Common myeloid progenitor, CD34-positive (primary cell): Measurements from ENCODE around the gene PTCH2.

Experiments
- CTCF ChIA-PET: fragments of 350-600 bp; sonication (Branson Sonifier 250); formaldehyde crosslinking; loops from one replicate; lab custom pipeline; 2021; ENCODE audit warnings: antibody characterized with exemption; lab: Charles Lee
- POLR2A ChIA-PET: fragments of 350-600 bp; sonication (Branson Sonifier 250); formaldehyde crosslinking; loops from one replicate; lab custom pipeline; 2021; ENCODE audit warnings: antibody characterized with exemption; lab: Charles Lee
- DNase-seq, 3 donors: peaks; one replicate each; pipeline versions ENCODE4 v3.0.0 to v3.0.0-alpha.2; 2013
- H3K27ac ChIP-seq, 2 experiments: 1 replicate in 1 of 2; 2 replicates in 1 of 2; pipeline ENCODE4 v1.7.0; 2013; ENCODE audit warnings: inconsistent platforms in 2 of 2, low read length in 2 of 2, mild to moderate bottlenecking in 2 of 2, low read depth in 1 of 2, moderate library complexity in 1 of 2; ENCODE audit not compliant: severe bottlenecking in 2 of 2, insufficient read depth in 1 of 2, poor library complexity in 1 of 2
- H3K27me3 ChIP-seq, 5 experiments: replicated peaks in 2 of 5; 1 replicate in 3 of 5; 2 replicates in 2 of 5; pipeline versions ENCODE4 v1.6.1 to v1.7.0; 2013; ENCODE audit warnings: low read length in 4 of 5, mild to moderate bottlenecking in 2 of 5, moderate library complexity in 2 of 5, inconsistent platforms in 1 of 5; ENCODE audit not compliant: insufficient read depth in 5 of 5, control insufficient read depth in 4 of 5
- H3K36me3 ChIP-seq, 4 experiments: 1 replicate in 2 of 4; 2 replicates in 2 of 4; pipeline versions ENCODE4 v1.6.1 to v1.7.0; 2013; ENCODE audit warnings: low read length in 3 of 4, control low read depth in 1 of 4, mild to moderate bottlenecking in 1 of 4; ENCODE audit not compliant: control insufficient read depth in 4 of 4, insufficient read depth in 4 of 4
- H3K4me1 ChIP-seq, 4 experiments: 1 replicate in 3 of 4; 2 replicates in 1 of 4; pipeline versions ENCODE4 v1.6.1 to v1.7.1; 2013; ENCODE audit warnings: low read length in 3 of 4, mild to moderate bottlenecking in 3 of 4, control low read depth in 1 of 4, inconsistent platforms in 1 of 4, moderate library complexity in 1 of 4; ENCODE audit not compliant: control insufficient read depth in 4 of 4, insufficient read depth in 4 of 4; ENCODE audit errors: control extremely low read depth in 1 of 4
- H3K4me3 ChIP-seq, 7 experiments: 1 replicate in 4 of 7; 2 replicates in 3 of 7; pipeline versions ENCODE4 v1.5.1 to v1.7.0; 2013; ENCODE audit warnings: mild to moderate bottlenecking in 7 of 7, low read length in 6 of 7, moderate library complexity in 6 of 7, inconsistent platforms in 2 of 7, low read depth in 2 of 7, control low read depth in 1 of 7; ENCODE audit not compliant: insufficient read depth in 4 of 7, control insufficient read depth in 1 of 7; ENCODE audit errors: extremely low read depth in 1 of 7
- H3K9me3 ChIP-seq, 5 experiments: 1 replicate in 4 of 5; 2 replicates in 1 of 5; pipeline versions ENCODE4 v1.6.1 to v1.7.1; 2013; ENCODE audit warnings: low read length in 4 of 5, mild to moderate bottlenecking in 2 of 5, inconsistent platforms in 1 of 5, low read depth in 1 of 5, moderate library complexity in 1 of 5; ENCODE audit not compliant: control insufficient read depth in 4 of 5, insufficient read depth in 2 of 5; ENCODE audit errors: control extremely low read depth in 1 of 5
- WGBS: methylation state at CpG from one replicate; pipeline ENCODE4 v1.1.5; 2013; ENCODE audit not compliant: insufficient coverage; 5-methylcytosine and 5-hydroxymethylcytosine counted together

Gene PTCH2

GRCh38 chr1:44831516-44831915 lies 11.5 kb downstream of the PTCH2 start:
- peaks cover 0 to 7% (median 0%) of the 10 kb centered on the region in 5 experiments for H3K9me3 ChIP-seq
- H3K4me1 ChIP-seq: peaks cover 0 to 93% (median 81%) of the 10 kb centered on the region in 4 experiments
- ChIA-PET POLR2A (interaction anchor here (4.4 kb wide), 1 partner anchor 11 kb away, joined by 21 read pairs; no protein-coding TSS in a partner anchor), CTCF (interaction anchor here (1.1 to 2.1 kb wide), 3 partner anchors 11 to 181 kb away, joined by 3 to 7 read pairs (median 4); partner anchors contain the start of gene UROD)
- no peak overlapping the region for H3K4me3 ChIP-seq
- no peak overlapping the region for H3K27ac ChIP-seq
- 11% methylated on average over 8 of the region's 9 CpGs for WGBS
- DNase-seq: peak in 2 of 3 donors; percentile 50 to 58
- H3K36me3 ChIP-seq: no peaks in the 10 kb centered on the region
- H3K27me3 ChIP-seq: no peaks in the 10 kb centered on the region

GRCh38 chr1:44830900-44831304 lies 12.2 kb downstream of the PTCH2 start:
- no peaks in the 10 kb centered on the region for H3K36me3 ChIP-seq
- no peak overlapping the region for H3K27ac ChIP-seq
- H3K9me3 ChIP-seq: peaks cover 0 to 7% (median 0%) of the 10 kb centered on the region in 5 experiments
- no peak overlapping the region for H3K4me3 ChIP-seq
- DNase-seq: peak in 2 of 3 donors; percentile 47 to 71
- H3K4me1 ChIP-seq: peaks cover 0 to 93% (median 83%) of the 10 kb centered on the region in 4 experiments
- CTCF ChIA-PET: interaction anchor here (0.6 to 1.6 kb wide), 10 partner anchors 10 to 182 kb away, joined by 3 to 8 read pairs (median 4); partner anchors contain the start of genes HECTD3, PLK3 and RPS8
- H3K27me3 ChIP-seq: no peaks in the 10 kb centered on the region
- WGBS: 86% methylated on average over 4 of the region's 10 CpGs
- POLR2A ChIA-PET: interaction anchor here (0.6 to 4.4 kb wide), 5 partner anchors 11 to 186 kb away, joined by 3 to 21 read pairs (median 3); partner anchors contain the start of gene PLK3

DNA sequence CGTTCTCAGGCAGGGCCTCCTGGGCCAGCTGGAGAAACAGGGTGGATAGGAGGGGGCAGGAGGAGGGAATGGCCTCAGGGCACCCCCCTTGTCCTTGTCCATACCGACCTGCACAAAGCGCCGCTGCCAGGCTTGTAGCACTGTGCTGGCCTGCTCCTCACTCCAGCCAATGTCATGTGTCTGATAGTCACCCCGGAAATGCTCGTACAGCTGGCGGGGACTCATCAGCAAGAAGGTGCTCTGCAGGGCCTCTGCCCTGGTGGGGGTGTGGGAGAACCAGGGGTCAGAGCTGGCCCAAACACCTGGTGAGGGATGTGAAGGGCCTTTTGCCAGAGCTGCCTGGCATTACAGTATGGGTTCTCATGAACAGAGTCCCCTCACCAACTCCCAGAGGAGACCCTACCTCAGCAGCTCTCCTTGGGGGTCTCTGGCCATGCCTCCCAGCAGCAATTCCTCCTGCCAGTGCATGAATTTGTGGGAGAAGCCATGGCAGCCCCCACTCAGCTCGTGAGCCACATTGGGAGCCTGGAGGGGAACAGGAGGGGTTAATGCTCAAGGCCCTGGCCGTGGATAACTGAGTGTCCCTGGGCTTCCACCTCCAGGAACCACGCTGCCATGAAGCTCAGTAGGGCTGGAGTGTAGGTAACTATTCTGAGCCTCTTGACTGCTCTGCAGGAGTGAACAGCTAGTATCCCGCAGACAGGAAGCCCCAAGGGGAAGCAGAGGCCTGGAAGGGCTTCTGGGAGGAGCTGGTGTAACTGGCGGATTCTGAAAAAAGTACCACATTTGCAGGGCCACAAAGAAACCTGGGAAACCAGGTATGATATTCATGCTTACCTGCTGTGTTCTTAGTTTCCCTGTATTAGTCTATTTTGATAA lies 13.3 kb downstream of the PTCH2 start:
- DNase-seq: peak in 2 of 3 donors; percentile 21 to 33
- ChIA-PET POLR2A (interaction anchor here (0.6 to 4.4 kb wide), 6 partner anchors 10 to 717 kb away, joined by 3 to 21 read pairs (median 4); partner anchors contain the start of gene PLK3), CTCF (interaction anchor here (0.6 to 1.6 kb wide), 8 partner anchors 11 to 181 kb away, joined by 3 to 8 read pairs (median 5); partner anchors contain the start of genes BTBD19, HECTD3, PLK3 and RPS8)
- WGBS: 60% methylated on average over 12 of the region's 12 CpGs
- Histone ChIP-seq H3K27ac (peak overlapping the region in 1 of 2 experiments; percentile 10), H3K4me1 (peaks cover 0 to 87% (median 78%) of the 10 kb centered on the region in 4 experiments), H3K36me3 (no peaks in the 10 kb centered on the region), H3K9me3 (peaks cover 0 to 7% (median 0%) of the 10 kb centered on the region in 5 experiments), H3K27me3 (no peaks in the 10 kb centered on the region), H3K4me3 (peak overlapping the region in 3 of 7 experiments; percentile 1 to 52 (median 13))

DNA sequence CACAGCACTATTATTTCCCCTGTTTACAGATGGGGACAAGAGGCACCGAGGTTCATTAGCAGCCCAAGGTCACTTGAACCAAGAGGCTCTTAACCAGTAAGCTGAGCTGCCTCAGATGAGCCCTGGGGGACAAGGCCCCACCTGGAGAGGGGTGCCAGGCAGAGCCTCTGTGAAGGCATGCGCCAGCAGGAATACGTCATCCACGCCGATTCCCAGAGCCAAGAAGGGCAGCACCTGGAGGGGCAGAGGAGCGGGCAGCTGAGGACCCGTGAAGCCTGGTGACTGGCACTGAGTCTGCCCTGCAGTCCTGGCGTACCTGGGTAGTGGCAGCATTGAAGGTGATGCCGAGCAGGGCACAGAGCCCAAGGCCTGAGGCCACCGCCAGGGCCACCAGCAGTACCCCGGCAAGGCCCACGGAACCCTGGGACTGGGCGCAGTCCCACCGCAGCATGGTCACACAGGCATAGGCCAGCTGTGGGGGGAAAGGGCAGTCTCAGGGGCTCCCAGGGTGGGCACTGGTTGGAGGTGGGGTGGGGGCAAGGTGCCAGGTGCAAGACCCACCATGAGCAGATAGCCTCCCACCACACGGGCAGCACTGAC lies 14.1 kb downstream of the PTCH2 start:
- DNase-seq: no peak

DNA sequence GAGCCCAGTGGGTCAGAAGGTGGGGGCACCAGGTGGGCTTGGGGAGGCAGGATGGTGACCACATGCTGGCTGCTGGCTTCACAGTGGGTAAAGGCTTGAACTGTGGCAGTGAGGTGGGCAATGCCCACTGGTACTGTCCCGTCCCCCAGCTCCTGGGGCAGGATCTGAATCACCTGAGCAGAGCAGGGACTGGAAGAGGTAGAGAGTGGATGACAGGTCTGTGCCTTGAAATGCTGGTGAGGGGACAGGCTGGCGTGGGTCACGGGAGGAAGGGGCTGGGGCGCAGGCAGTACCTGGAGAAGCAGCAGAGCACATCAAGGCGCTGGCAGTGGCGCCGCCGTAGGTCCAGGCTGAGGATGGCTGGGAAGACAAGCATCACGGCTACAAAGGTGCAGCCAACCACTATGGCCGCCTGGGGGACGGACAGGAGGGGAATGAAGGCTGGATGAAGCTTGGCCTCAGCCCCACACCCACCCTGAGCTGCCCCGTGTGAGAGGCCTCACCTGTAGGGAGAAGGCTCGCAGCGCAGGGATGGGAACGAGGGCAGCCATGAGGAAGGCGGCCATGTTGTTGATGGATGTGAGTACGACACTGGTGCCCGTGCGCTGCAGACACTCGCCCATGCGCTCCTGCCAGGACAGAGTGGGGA lies 14.9 kb downstream of the PTCH2 start:
- ChIA-PET CTCF (interaction anchor here (1.5 kb wide), 1 partner anchor 475 kb away, joined by 3 read pairs; no protein-coding TSS in a partner anchor), POLR2A (interaction anchor here (1.5 to 4.4 kb wide), 2 partner anchors 8 to 14 kb away, joined by 4 to 21 read pairs; no protein-coding TSS in a partner anchor)
- Histone ChIP-seq H3K9me3 (peaks cover 0 to 7% (median 0%) of the 10 kb centered on the region in 5 experiments), H3K36me3 (no peaks in the 10 kb centered on the region), H3K27me3 (no peaks in the 10 kb centered on the region), H3K27ac (no peak overlapping the region), H3K4me1 (peaks cover 0 to 71% (median 61%) of the 10 kb centered on the region in 4 experiments), H3K4me3 (no peak overlapping the region)
- WGBS: 100% methylated on average over 19 of the region's 21 CpGs
- DNase-seq: no peak

More for the DNA sequence above, 14.1 kb downstream of the PTCH2 start:
- Histone ChIP-seq H3K9me3 (peaks cover 0 to 7% (median 0%) of the 10 kb centered on the region in 5 experiments), H3K27ac (no peak overlapping the region), H3K36me3 (no peaks in the 10 kb centered on the region), H3K27me3 (no peaks in the 10 kb centered on the region), H3K4me3 (no peak overlapping the region), H3K4me1 (peaks cover 0 to 79% (median 70%) of the 10 kb centered on the region in 4 experiments)
- 97% methylated on average over 14 of the region's 15 CpGs for WGBS
- POLR2A ChIA-PET: interaction anchor here (4.4 kb wide), 1 partner anchor 9 kb away, joined by 21 read pairs; no protein-coding TSS in a partner anchor
- CTCF ChIA-PET: interaction anchor here (1.3 to 1.6 kb wide), 4 partner anchors 20 to 474 kb away, joined by 3 to 8 read pairs (median 6); partner anchors contain the start of genes BTBD19, HECTD3 and PLK3
